AG04450 (cell line): ENCODE data around the gene CAPN8. TPM values are rescaled to one million over a fixed set of nuclear protein-coding genes. Genes with fewer than 3 reads are reported as not detected.

ENCODE experiments used
- CTCF ChIA-PET: fragments of 300-600, 350-600 bp; formaldehyde crosslinking; extraction: SDS; loops from one replicate; lab custom pipeline; 2022; ENCODE audit warnings: antibody characterized with exemption, inconsistent platforms; lab: Charles Lee
- POLR2A ChIA-PET: fragments of 350-600 bp; formaldehyde crosslinking; extraction: SDS; loops from one replicate; lab custom pipeline; 2021; ENCODE audit warnings: antibody characterized with exemption, inconsistent platforms; lab: Yijun Ruan, JAX
- DNase-seq: peaks from one replicate; pipeline ENCODE4 v3.0.0-alpha.2; 2011; ENCODE audit warnings: low read depth, low spot score
- H3K27ac ChIP-seq: one replicate; pipeline ENCODE4 v1.5.1; 2012; ENCODE audit warnings: low read depth, low read length, control low read depth
- H3K27me3 ChIP-seq: one replicate; pipeline ENCODE4 v1.6.0; 2012; ENCODE audit warnings: low read length; ENCODE audit not compliant: control insufficient read depth, insufficient read depth
- H3K4me3 ChIP-seq: 2 replicates; pipeline ENCODE4 v1.5.1; 2011; ENCODE audit warnings: mild to moderate bottlenecking, low read depth, low read length, control low read depth
- H3K9me3 ChIP-seq: 2 replicates; pipeline ENCODE4 v1.5.1; 2012; ENCODE audit warnings: low read length; ENCODE audit not compliant: control insufficient read depth, insufficient read depth
- CTCF ChIP-seq: IDR thresholded peaks from 2 replicates; pipeline ENCODE4 v1.5.1; 2011; ENCODE audit warnings: low read depth, low read length, control low read depth, inconsistent platforms
- polyA plus RNA-seq: library from polyadenylated mRNA; depleted of rRNA; stranded (reverse); fragments of >200 nt; gene quantifications from 2 replicates; pipeline ENCODE4 v1.2.3, GENCODE V29; 2011

The CAPN8 gene
- polyA plus RNA-seq, 1 experiment: not detected

- TF ChIP-seq CTCF: no peak
- Histone ChIP-seq H3K9me3 (no peaks in the 10 kb centered on the region), H3K27ac (no peak overlapping the region), H3K27me3 (peaks cover 21% of the 10 kb centered on the region), H3K4me3 (no peak overlapping the region)
- ChIA-PET CTCF (no interaction called here), POLR2A (no interaction called here)
- no peak for DNase-seq
Observed at GRCh38 chr1:223515926-223516325, 149.6 kb downstream of the CAPN8 start.

GRCh38 chr1:223515421-223515820 lies 150.1 kb downstream of the CAPN8 start:
- Histone ChIP-seq H3K4me3 (no peak overlapping the region), H3K27ac (no peak overlapping the region), H3K27me3 (peaks cover 21% of the 10 kb centered on the region), H3K9me3 (no peaks in the 10 kb centered on the region)
- TF ChIP-seq CTCF: no peak
- ChIA-PET POLR2A (no interaction called here), CTCF (no interaction called here)
- no peak for DNase-seq

- ChIA-PET POLR2A (no interaction called here), CTCF (no interaction called here)
- Histone ChIP-seq H3K27ac (no peak overlapping the region), H3K9me3 (no peaks in the 10 kb centered on the region), H3K4me3 (no peak overlapping the region), H3K27me3 (peaks cover 21% of the 10 kb centered on the region)
- no peak for TF ChIP-seq CTCF
- DNase-seq: no peak
Observed at GRCh38 chr1:223514644-223515043, 150.9 kb downstream of the CAPN8 start.

GRCh38 chr1:223513309-223513708 lies 152.2 kb downstream of the CAPN8 start:
- Histone ChIP-seq H3K27me3 (peaks cover 19% of the 10 kb centered on the region), H3K27ac (no peak overlapping the region), H3K9me3 (no peaks in the 10 kb centered on the region), H3K4me3 (no peak overlapping the region)
- TF ChIP-seq CTCF: no peak
- no peak for DNase-seq
- ChIA-PET POLR2A (no interaction called here), CTCF (no interaction called here)

GRCh38 chr1:223512057-223512456 lies 153.4 kb downstream of the CAPN8 start:
- peaks cover 18% of the 10 kb centered on the region for H3K27me3 ChIP-seq
- POLR2A ChIA-PET: no interaction called here
- CTCF ChIA-PET: no interaction called here
- no peak overlapping the region for H3K27ac ChIP-seq
- H3K4me3 ChIP-seq: no peak overlapping the region
- no peak for TF ChIP-seq CTCF
- no peaks in the 10 kb centered on the region for H3K9me3 ChIP-seq
- no peak for DNase-seq
